Ecto neural progenitor cell (in vitro differentiated cells): ENCODE data around the gene MYO9A.

Source experiments
- DNase-seq: peaks from one replicate; pipeline ENCODE4 v3.0.0-alpha.2; 2018; ENCODE audit warnings: low spot score

Gene MYO9A

DNA sequence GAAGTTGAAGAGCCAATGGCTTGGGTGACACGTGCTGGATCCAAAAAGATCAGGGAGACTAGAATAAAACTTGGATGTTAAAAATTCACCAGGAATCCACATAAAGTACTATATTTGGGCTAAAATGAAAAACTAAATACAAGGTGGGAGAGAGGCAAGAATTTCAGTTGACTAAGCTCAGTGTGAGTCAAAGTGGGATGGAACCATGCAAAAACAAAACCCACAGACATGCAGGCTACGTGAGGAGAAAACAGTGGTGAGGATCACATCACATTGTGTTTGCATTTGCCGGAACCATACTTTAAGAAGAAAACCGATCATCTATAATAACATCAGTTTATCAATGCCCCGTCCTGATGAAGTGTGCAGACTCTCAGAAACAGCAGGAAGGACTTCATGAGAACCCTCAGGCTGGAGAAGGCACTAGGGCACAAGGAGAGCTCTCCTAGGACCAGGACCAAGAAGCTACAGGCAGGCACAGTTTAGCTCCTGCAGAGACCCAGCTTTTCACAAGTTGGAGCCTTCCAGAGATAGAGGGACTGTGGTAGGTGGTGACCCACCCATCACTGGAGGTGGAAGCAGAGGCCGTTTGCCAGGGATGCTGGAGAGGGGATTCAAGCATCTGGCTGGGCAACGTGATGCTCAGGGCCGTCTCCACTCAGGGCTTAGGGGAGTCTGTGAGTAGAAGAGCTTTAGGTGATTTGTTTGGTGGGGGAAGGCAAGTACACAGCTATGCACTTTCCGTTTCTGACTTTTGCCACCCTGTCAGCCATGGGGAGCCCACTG lies 336.6 kb downstream of the MYO9A start:
- no peak for DNase-seq

DNA sequence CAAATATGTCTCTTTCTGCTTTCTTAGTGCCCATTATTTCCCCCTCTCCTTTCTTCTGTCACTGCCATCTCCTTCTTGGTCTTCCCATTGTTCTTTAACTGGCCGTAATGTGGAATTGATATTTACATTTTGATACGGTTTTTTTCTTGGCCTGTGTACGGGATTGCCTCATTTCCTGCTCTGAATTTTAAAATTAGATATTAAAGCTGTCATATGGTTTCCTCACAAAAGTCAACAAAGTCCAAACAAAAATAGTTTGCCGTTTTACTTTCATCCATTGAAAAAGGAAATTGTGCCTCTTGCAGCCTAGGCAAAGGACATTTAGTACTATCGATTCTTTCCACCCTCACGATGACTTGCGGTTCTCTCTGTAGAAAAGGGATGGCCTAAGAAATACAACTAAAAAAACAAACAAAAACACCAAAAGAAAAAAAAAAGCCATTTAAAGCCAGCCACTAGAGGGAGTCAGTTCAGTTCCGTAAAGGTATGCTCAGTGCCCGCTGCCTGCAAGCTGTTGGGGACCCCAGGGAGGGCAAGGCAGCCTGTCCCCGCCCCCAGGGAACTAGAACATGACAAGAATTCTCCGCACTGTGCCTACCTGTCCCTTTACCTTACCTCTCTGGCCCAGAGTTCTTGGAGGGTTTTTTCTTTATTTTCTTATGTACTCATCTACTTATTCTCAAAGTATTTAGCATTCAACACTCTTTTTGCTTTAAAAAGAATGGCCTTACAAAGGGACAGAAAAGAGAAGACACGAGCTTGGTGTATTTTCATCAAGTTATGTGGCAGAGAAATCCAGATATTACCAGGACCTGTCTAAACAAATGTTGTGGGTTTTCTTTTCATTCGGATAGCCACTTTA lies 337.6 kb downstream of the MYO9A start:
- no peak for DNase-seq

DNA sequence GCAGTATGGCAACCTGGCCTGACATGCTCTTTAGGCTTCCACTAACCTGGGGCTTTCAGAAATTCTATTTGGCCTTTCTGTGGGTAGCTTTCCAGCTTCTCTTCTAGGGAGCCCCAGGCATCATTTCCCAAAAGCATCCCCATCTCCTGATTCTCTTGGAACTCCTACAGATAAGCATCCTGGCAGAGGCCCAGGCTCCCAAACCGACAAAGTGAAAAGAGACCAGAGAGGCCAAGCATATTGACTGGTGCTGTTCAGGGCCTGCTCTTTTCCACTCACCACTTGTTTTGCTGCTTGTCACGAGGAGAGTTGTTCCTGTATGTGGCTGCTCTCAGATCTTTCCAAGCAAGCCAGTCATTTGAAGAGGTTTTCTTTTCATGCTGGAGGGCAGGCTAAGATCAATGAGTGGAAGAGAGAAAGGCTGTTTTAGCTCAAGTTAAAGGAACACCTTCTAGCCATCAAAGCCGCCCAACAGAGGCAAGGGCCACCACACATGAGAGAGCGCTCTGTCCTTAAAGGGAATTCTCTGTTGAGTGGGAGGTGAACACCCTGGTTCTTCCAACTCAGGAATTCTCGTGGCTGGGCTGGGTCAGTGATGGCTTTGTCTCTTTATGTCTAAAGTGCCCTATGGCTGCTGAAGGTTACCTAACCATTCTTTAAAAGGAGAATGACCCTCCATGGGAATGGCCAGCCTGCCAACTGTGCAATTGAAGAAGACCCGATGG lies 338.7 kb downstream of the MYO9A start:
- DNase-seq = no peak

DNA sequence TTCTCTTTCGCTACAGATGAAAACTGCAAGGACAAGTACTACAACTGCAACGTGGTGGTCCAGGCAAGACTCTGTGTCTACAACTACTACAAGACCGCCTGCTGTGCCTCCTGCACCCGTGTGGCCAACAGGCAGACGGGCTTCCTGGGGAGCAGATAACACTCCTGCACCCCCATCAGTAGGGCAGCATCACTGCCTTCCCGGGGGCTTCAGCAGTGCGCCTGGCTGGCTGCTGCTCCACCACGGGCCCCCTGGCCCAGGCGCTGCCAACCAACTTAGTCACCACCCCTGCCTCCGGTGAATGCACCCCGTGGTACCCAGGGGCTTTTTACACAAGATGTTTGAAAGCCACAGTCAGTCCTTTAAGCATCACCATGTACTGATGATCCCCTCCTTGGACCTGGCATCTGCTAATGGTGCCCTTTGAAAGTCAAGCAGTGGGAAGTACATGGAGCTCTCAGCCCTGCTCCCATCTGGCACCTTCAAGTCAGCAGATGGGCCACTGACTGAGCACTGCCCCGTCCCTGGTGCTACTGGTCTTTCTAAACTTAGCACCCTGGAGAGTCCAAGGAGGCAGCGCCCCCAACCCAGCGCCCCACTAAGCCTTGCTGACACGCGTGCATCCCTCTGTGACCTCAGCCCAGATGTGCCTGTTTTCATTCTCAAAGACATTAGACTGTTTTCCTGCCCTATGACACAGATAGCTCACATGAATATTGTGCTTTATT lies 340.6 kb downstream of the MYO9A start:
- no peak for DNase-seq

DNA sequence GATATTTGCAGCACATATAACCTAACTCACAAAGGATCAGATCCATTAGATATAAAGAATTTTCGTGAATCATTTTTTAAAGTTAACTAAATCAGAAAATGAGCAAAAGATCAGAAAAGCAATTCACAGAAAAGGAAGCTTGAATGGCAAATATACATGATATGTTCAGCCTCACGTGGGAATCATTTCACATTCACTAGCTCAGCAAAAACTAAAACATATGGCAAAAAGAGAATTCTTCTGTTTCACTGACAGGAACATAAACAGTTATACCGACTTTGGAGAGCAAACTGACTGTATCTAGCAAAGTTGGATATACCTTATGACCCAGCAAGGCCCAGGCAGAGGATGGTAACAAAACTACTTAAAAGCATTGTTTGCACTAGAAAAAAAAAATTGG lies 341.6 kb downstream of the MYO9A start:
- no peak for DNase-seq

DNA sequence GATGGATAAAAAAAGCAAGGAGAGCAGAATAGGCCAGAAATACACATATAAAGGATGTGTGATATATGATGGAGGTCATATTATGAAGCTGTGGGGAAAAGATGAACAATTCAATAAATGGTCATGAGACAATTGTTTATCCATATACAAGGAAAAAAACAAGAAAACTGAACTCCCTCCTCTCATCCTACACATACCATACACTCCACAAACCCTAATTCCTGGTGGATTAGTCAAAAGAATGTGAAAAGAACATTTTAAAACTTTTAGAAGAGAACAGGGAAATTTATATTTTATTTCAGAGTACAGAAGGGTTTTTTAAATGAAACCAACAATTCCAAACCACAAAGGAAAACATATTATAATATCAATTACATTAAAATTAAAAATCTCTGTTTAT lies 342.1 kb downstream of the MYO9A start:
- DNase-seq = no peak

DNA sequence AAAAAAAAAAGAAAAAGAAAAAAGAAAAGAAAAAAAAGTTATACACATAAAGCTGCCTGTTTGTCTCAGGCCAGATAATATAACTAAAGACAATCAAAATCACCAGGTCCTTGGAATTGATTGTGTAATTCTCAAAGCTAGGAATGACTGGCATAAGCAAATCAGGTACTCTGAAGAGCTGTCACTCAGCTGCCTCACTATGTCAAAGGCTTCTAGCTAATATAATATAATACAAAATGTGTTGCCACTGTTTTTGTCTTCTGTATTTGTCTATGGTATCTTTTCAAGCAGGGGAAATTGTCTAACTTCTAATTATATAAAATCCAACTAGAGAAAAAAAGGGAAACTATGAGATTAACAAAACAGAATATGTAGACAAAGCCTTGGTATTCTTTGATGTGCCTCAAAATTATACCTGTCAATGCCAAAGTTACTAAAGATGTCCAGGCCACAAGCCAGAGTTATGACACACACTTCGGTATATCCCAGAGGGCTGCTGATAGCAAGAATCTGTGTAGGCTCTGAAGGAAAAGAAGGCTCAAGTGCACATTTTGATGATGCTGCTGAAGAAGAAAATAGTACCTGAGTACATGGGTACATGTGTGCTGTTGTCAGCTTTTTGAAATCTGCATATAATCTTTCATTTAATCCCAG lies 344.6 kb downstream of the MYO9A start:
- no peak for DNase-seq
